Neuronal stem cell (in vitro differentiated cells): ENCODE measurements around the gene PTX4.
A peak's percentile ranks its signal among the peaks of the same experiment; 100 is the strongest.

Source experiments
- DNase-seq: peaks from one replicate; pipeline ENCODE4 v3.0.0-alpha.2; 2013; ENCODE audit warnings: low spot score
- H2AFZ ChIP-seq: one replicate; pipeline ENCODE4 v1.6.1; 2013; ENCODE audit warnings: mild to moderate bottlenecking, low read length, inconsistent platforms
- H2AK5ac ChIP-seq: 2 replicates; pipeline ENCODE4 v1.6.1; 2013; ENCODE audit warnings: low read depth, mild to moderate bottlenecking, inconsistent platforms, low read length, moderate library complexity, mixed read lengths
- H2BK120ac ChIP-seq: 2 replicates; pipeline ENCODE4 v1.6.1; 2013; ENCODE audit warnings: low read depth, mild to moderate bottlenecking, inconsistent platforms, low read length, moderate library complexity, mixed read lengths
- H2BK12ac ChIP-seq: one replicate; pipeline ENCODE4 v1.6.1; 2013; ENCODE audit warnings: low read length, inconsistent platforms
- H2BK15ac ChIP-seq: 2 replicates; pipeline ENCODE4 v1.6.1; 2013; ENCODE audit warnings: mild to moderate bottlenecking, low read length, inconsistent platforms, mixed read lengths
- H2BK5ac ChIP-seq: one replicate; pipeline ENCODE4 v1.6.1; 2013; ENCODE audit warnings: inconsistent platforms, mild to moderate bottlenecking, low read length, moderate library complexity
- H3K14ac ChIP-seq: one replicate; pipeline ENCODE4 v1.6.1; 2013; ENCODE audit warnings: low read length, inconsistent platforms
- H3K18ac ChIP-seq: 2 replicates; pipeline ENCODE4 v1.6.1; 2013; ENCODE audit warnings: low read length, inconsistent platforms
- H3K23ac ChIP-seq: 2 replicates; pipeline ENCODE4 v1.6.1; 2013; ENCODE audit warnings: low read depth, mild to moderate bottlenecking, mixed read lengths, low read length, inconsistent platforms; ENCODE audit not compliant: poor library complexity
- H3K27ac ChIP-seq: replicated peaks from 3 replicates; pipeline ENCODE4 v1.5.1; 2013; ENCODE audit warnings: low read length, inconsistent platforms
- H3K27me3 ChIP-seq, 3 experiments: 2 replicates each; pipeline ENCODE4 v1.6.1; 2013; ENCODE audit warnings: low read length in 3 of 3, mild to moderate bottlenecking in 2 of 3, inconsistent platforms in 1 of 3, low read depth in 1 of 3, mixed read lengths in 1 of 3, moderate library complexity in 1 of 3; ENCODE audit not compliant: control insufficient read depth in 3 of 3, insufficient read depth in 3 of 3
- H3K36me3 ChIP-seq, 2 donors: replicated peaks in 1 of 2; 2 replicates each; pipeline ENCODE4 v1.6.1; 2013; ENCODE audit warnings: low read length in 2 of 2; ENCODE audit not compliant: control insufficient read depth in 2 of 2, insufficient read depth in 2 of 2
- H3K4ac ChIP-seq: 2 replicates; pipeline ENCODE4 v1.6.1; 2013; ENCODE audit warnings: inconsistent platforms, mild to moderate bottlenecking, low read length, moderate library complexity
- H3K4me1 ChIP-seq, 2 donors: 1 replicate in 1 of 2; 2 replicates in 1 of 2; pipeline ENCODE4 v1.6.1; 2013; ENCODE audit warnings: low read length in 2 of 2, low read depth in 1 of 2; ENCODE audit not compliant: control insufficient read depth in 2 of 2, insufficient read depth in 1 of 2
- H3K4me2 ChIP-seq: one replicate; pipeline ENCODE4 v1.6.1; 2013; ENCODE audit warnings: mild to moderate bottlenecking, low read length, inconsistent platforms; ENCODE audit not compliant: insufficient read depth, poor library complexity, severe bottlenecking
- H3K4me3 ChIP-seq, 2 donors: 2 replicates each; pipeline ENCODE4 v1.5.1; 2013; ENCODE audit warnings: low read length in 2 of 2, mild to moderate bottlenecking in 2 of 2, inconsistent platforms in 1 of 2, moderate library complexity in 1 of 2
- H3K79me1 ChIP-seq: one replicate; pipeline ENCODE4 v1.6.1; 2013; ENCODE audit warnings: low read depth, mild to moderate bottlenecking, inconsistent platforms, low read length, moderate library complexity
- H3K9ac ChIP-seq: one replicate; pipeline ENCODE4 v1.6.1; 2013; ENCODE audit warnings: mild to moderate bottlenecking, low read depth, low read length, inconsistent platforms; ENCODE audit not compliant: poor library complexity
- H3K9me3 ChIP-seq, 2 donors: replicated peaks in 1 of 2; 2 replicates each; pipeline versions ENCODE3 to v1.6.1; 2013; ENCODE audit warnings: low read length in 2 of 2, mild to moderate bottlenecking in 2 of 2, inconsistent platforms in 1 of 2, low read depth in 1 of 2, mixed read lengths in 1 of 2, moderate library complexity in 1 of 2; ENCODE audit not compliant: control insufficient read depth in 2 of 2, insufficient read depth in 1 of 2
- H4K8ac ChIP-seq: one replicate; pipeline ENCODE4 v1.6.1; 2013; ENCODE audit warnings: low read depth, mild to moderate bottlenecking, inconsistent platforms, low read length, moderate library complexity
- H4K91ac ChIP-seq: one replicate; pipeline ENCODE4 v1.6.1; 2013; ENCODE audit warnings: low read length, low read depth, mild to moderate bottlenecking, inconsistent platforms; ENCODE audit not compliant: poor library complexity
- WGBS, 2 donors: extraction: QIAGEN DNeasy Blood & Tissue Kit; methylation state at CpG; one replicate each; pipeline ENCODE4 v1.1.7; 2013; ENCODE audit warnings: missing lambda C conversion rate in 2 of 2, mixed read lengths in 1 of 2; ENCODE audit not compliant: insufficient read length in 2 of 2, insufficient replicate concordance in 1 of 2; ENCODE audit errors: extremely low coverage in 2 of 2; 5-methylcytosine and 5-hydroxymethylcytosine counted together

Gene PTX4

DNA sequence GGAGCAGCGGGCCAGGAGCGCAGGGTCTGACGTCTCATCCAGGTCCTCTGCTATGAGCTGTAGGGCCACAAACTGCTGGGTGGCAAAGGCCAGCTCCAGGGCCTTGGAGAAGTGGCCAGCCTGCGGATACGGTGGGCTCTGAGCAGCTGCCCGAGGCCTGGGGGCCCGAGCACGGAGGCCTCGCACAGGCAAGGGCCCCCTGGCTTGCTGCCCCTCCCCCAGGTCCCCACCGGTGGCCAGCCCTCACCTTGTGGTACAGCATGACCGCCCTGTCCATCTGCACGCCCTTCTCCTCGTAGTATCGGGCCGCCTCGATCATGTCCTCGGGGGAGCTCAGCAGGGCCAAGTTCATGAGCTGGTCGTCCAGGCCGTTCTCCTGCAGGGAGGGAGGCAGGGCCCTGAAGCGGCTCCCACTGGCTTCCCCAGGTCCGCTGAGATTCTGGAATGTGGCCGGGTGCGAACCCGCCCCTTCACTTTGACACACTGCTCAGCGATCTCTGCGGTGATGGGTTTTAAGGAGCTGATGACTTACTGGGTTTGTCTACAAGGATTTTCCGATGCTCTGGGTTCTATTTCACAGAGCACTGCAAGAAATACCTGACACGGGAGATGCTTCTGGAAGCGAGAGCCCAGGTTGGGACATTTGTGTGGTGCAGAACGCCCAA is 35.0 kb upstream of the PTX4 start:
- no peak overlapping the region for H4K91ac ChIP-seq
- H2BK15ac ChIP-seq: no peak overlapping the region
- H3K4me2 ChIP-seq: no peak overlapping the region
- peak overlapping the region; percentile 4 for H3K9ac ChIP-seq
- no peak overlapping the region for H3K4ac ChIP-seq
- no peak overlapping the region for H2BK120ac ChIP-seq
- no CpG with 5 or more reads among the region's 30 CpGs for WGBS, 2 donors
- H2AK5ac ChIP-seq: no peak overlapping the region
- H2BK12ac ChIP-seq: no peak overlapping the region
- no peak overlapping the region for H4K8ac ChIP-seq
- H2BK5ac ChIP-seq: no peak overlapping the region
- H2AFZ ChIP-seq: no peak overlapping the region
- H3K14ac ChIP-seq: no peak overlapping the region
- no peaks in the 10 kb centered on the region for H3K9me3 ChIP-seq
- no peak overlapping the region for H3K27ac ChIP-seq
- peaks cover 6% of the 10 kb centered on the region for H3K79me1 ChIP-seq
- H3K23ac ChIP-seq: no peak overlapping the region
- no peak overlapping the region for H3K18ac ChIP-seq
- H3K4me1 ChIP-seq: peaks cover 0 to 4% of the 10 kb centered on the region in 2 donors
- H3K27me3 ChIP-seq: no peaks in the 10 kb centered on the region
- peaks cover 19 to 34% of the 10 kb centered on the region in 2 donors for H3K36me3 ChIP-seq
- no peak overlapping the region for H3K4me3 ChIP-seq
- no peak for DNase-seq

DNA sequence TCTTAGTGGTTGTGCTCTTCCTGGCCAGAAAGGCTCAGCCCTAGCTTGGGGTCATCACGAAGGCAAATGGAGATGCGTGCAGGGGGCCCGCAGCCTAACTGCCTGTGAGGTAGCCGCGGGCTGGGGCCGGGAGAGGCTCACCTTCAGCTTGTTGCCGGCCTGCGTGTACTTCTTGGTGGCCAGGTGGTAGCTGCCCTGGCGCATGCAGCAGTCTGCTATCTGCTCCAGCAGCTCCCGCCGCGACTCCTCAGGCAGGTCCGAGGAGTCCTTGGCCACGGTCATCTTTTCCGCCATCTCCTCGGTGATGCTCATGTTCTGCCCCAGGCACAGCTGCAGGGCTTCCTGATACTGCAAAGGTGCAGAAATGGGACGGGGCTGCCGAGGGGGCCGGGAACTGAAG is 31.7 kb upstream of the PTX4 start:
- H4K8ac ChIP-seq: no peak overlapping the region
- no peak overlapping the region for H3K4me3 ChIP-seq
- no CpG with 5 or more reads among the region's 19 CpGs for WGBS, 2 donors
- H3K14ac ChIP-seq: no peak overlapping the region
- H3K27ac ChIP-seq: no peak overlapping the region
- peaks cover 0 to 2% of the 10 kb centered on the region in 2 donors for H3K9me3 ChIP-seq
- H3K23ac ChIP-seq: no peak overlapping the region
- no peak overlapping the region for H3K9ac ChIP-seq
- H2BK120ac ChIP-seq: no peak overlapping the region
- H4K91ac ChIP-seq: no peak overlapping the region
- peaks cover 24 to 47% of the 10 kb centered on the region in 2 donors for H3K36me3 ChIP-seq
- H3K4me1 ChIP-seq: no peaks in the 10 kb centered on the region
- H2BK5ac ChIP-seq: no peak overlapping the region
- no peak overlapping the region for H2AK5ac ChIP-seq
- H3K4ac ChIP-seq: no peak overlapping the region
- no peak overlapping the region for H2BK12ac ChIP-seq
- no peak overlapping the region for H2BK15ac ChIP-seq
- H3K79me1 ChIP-seq: peaks cover 2% of the 10 kb centered on the region
- no peak for DNase-seq
- no peaks in the 10 kb centered on the region for H3K27me3 ChIP-seq
- no peak overlapping the region for H2AFZ ChIP-seq
- H3K4me2 ChIP-seq: no peak overlapping the region
- H3K18ac ChIP-seq: no peak overlapping the region

GRCh38 chr16:1519831-1520230 is 31.1 kb upstream of the PTX4 start:
- Histone ChIP-seq H3K18ac (no peak overlapping the region), H4K8ac (no peak overlapping the region), H3K4me1 (no peaks in the 10 kb centered on the region), H3K4me3 (no peak overlapping the region), H2BK120ac (no peak overlapping the region), H3K36me3 (peaks cover 24 to 50% of the 10 kb centered on the region in 2 donors), H2BK12ac (no peak overlapping the region), H3K79me1 (no peaks in the 10 kb centered on the region), H2BK5ac (no peak overlapping the region), H2AFZ (no peak overlapping the region), H3K23ac (no peak overlapping the region), H3K9me3 (peaks cover 0 to 2% of the 10 kb centered on the region in 2 donors), H3K4me2 (no peak overlapping the region), H3K9ac (no peak overlapping the region), H3K27ac (no peak overlapping the region), H2AK5ac (no peak overlapping the region), H3K4ac (no peak overlapping the region), H3K27me3 (no peaks in the 10 kb centered on the region), H4K91ac (no peak overlapping the region), H3K14ac (no peak overlapping the region), H2BK15ac (no peak overlapping the region)
- no peak for DNase-seq
- WGBS, 2 donors: no CpG with 5 or more reads among the region's 17 CpGs

DNA sequence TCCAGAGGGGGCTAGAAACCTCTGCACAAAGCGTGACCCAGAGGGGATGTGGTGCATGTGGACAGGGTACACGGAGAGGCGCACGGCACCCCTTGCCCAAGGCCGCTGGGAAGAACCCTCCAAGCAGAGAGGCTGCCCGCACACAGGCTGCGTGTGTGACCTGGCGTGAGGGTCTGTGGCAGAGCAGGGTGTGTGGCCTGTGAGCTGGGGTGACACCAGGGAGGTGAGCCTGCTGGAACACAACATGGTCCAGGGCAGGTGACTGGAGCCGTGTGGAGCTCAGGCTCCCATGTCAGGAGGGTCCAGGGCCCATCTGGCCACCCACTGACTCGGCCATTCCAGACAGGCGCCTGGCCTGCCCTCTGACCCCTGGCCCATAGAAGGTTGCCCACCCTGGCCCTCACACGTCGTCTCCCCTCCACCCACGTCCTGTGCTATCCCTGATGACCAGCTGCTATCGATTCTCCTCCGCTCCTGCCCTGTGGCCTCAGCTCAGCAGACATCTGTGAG is 29.9 kb upstream of the PTX4 start:
- H3K4me3 ChIP-seq: peak overlapping the region in 1 of 2 donors; percentile 59
- no CpG with 5 or more reads among the region's 16 CpGs for WGBS, 2 donors

More for the DNA sequence above, 29.9 kb upstream of the PTX4 start:
- no peaks in the 10 kb centered on the region for H3K27me3 ChIP-seq
- no peak overlapping the region for H3K14ac ChIP-seq
- H3K4me2 ChIP-seq: no peak overlapping the region
- peak overlapping the region; percentile 41 for H2BK12ac ChIP-seq
- H3K18ac ChIP-seq: peak overlapping the region; percentile 44
- peaks cover 4 to 7% of the 10 kb centered on the region in 2 donors for H3K9me3 ChIP-seq
- no peak for DNase-seq
- H2AFZ ChIP-seq: no peak overlapping the region
- peaks cover 26 to 54% of the 10 kb centered on the region in 2 donors for H3K36me3 ChIP-seq
- no peak overlapping the region for H3K27ac ChIP-seq
- H3K9ac ChIP-seq: peak overlapping the region; percentile 38
- no peak overlapping the region for H2BK15ac ChIP-seq
- no peaks in the 10 kb centered on the region for H3K4me1 ChIP-seq
- no peak overlapping the region for H3K4ac ChIP-seq
- no peak overlapping the region for H4K8ac ChIP-seq
- H4K91ac ChIP-seq: no peak overlapping the region
- H3K79me1 ChIP-seq: no peaks in the 10 kb centered on the region
- no peak overlapping the region for H2AK5ac ChIP-seq
- no peak overlapping the region for H2BK120ac ChIP-seq
- H3K23ac ChIP-seq: no peak overlapping the region
- no peak overlapping the region for H2BK5ac ChIP-seq
